Esophagus muscularis mucosa (tissue), 4 donors: ENCODE measurements around the gene NKAIN2. TPM values are rescaled to one million over a fixed set of nuclear protein-coding genes. Genes with fewer than 3 reads are reported as not detected.

Source experiments
- DNase-seq: peaks from one replicate; pipeline ENCODE4 v3.0.0-alpha.2; 2017; ENCODE audit errors: extremely low spot score
- H3K27ac ChIP-seq, 4 donors: fragments of 200-600 bp; sonication (generic); replicated peaks in 1 of 4; 1 replicate in 3 of 4; 2 replicates in 1 of 4; pipeline ENCODE4 v1.5.1; 2016 to 2019; ENCODE audit warnings: mild to moderate bottlenecking in 1 of 4
- H3K27me3 ChIP-seq, 4 donors: fragments of 200-600 bp; sonication (generic); one replicate each; pipeline versions ENCODE4 v1.5.1 to v1.6.0; 2016 to 2019
- H3K36me3 ChIP-seq, 4 donors: fragments of 200-600 bp; sonication (generic); one replicate each; pipeline ENCODE4 v1.5.1; 2016 to 2019
- H3K4me1 ChIP-seq, 4 donors: fragments of 200-600 bp; sonication (generic); one replicate each; pipeline ENCODE4 v1.5.1; 2016 to 2019
- H3K4me3 ChIP-seq, 4 donors: fragments of 200-600 bp; sonication (generic); 1 replicate in 2 of 4; 2 replicates in 2 of 4; pipeline ENCODE4 v1.5.1; 2016 to 2019; ENCODE audit warnings: mild to moderate bottlenecking in 4 of 4, moderate library complexity in 1 of 4
- H3K9me3 ChIP-seq, 4 donors: fragments of 200-600 bp; sonication (generic); 1 replicate in 3 of 4; 2 replicates in 1 of 4; pipeline ENCODE4 v1.5.1; 2016 to 2019
- EP300 ChIP-seq: sonication (generic); formaldehyde crosslinking; IDR thresholded peaks from one replicate; pipeline ENCODE4 v1.6.1; 2017; ENCODE audit warnings: antibody characterized with exemption
- POLR2A ChIP-seq: fragments of 450-650 bp; IDR thresholded peaks from one replicate; pipeline ENCODE4 v1.6.1; 2017; ENCODE audit warnings: antibody characterized with exemption, moderate library complexity, mild to moderate bottlenecking, low read depth
- POLR2AphosphoS5 ChIP-seq, 2 donors: sonication (generic); formaldehyde crosslinking; IDR thresholded peaks; one replicate each; pipeline ENCODE4 v1.6.1; 2017; ENCODE audit warnings: antibody characterized with exemption in 2 of 2
- WGBS: methylation state at CpG from one replicate; pipeline ENCODE4 v1.1.5; 2018; 5-methylcytosine and 5-hydroxymethylcytosine counted together
- intact Hi-C: fragments of 100-400 bp; cut with DNase I; formaldehyde crosslinking; loops from one replicate; pipeline ENCODE4 v1.15.1; 2023
- total RNA-seq, 4 donors: library from RNA; depleted of rRNA; stranded (reverse); fragments of >200 nt; gene quantifications; one replicate each; pipeline versions ENCODE4 v1.1.0 to v1.2.1, GENCODE V29; 2016
- TF ChIP-seq, protein P1 (sequence below), 3 experiments: fragments of 200-600 bp in 2 of 3; fragments of 450-650 bp in 1 of 3; sonication (generic) in 2 of 3; IDR thresholded peaks; one replicate each; pipeline ENCODE4 v1.5.1; 2017 to 2019; ENCODE audit warnings: antibody characterized with exemption in 3 of 3, mild to moderate bottlenecking in 2 of 3, moderate library complexity in 1 of 3

NKAIN2 gene
- total RNA-seq, 4 donors from 2014 or later: 0.11 to 0.66 (median 0.13) TPM; not detected in 1

DNA sequence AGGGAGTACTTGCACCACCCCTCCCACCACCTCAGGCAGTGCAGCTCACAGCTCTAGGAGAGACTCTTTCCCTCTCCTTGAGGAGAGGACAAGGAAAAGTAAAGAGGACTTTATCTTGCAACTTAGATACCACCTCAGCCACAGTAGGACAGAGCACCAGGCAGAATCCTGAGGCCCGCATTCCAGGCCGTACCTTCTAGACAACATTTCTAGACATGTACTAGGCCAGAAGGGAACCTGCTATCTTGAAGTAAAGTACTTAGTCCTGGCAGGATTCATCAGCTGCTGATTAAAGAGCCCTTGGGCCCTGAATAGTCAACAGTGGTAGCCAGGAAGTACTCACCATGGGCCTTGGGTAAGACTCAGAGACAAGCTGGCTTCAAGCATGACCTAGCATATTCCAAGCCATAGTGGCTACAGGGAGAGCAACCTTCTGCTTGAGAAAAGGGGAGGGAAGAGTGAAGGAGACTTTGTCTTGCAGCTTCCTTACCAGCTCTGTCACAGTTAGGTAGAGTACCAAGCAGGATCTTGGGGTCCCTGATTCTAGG is 774.1 kb downstream of the NKAIN2 start:
- TF ChIP-seq, protein P1, sequence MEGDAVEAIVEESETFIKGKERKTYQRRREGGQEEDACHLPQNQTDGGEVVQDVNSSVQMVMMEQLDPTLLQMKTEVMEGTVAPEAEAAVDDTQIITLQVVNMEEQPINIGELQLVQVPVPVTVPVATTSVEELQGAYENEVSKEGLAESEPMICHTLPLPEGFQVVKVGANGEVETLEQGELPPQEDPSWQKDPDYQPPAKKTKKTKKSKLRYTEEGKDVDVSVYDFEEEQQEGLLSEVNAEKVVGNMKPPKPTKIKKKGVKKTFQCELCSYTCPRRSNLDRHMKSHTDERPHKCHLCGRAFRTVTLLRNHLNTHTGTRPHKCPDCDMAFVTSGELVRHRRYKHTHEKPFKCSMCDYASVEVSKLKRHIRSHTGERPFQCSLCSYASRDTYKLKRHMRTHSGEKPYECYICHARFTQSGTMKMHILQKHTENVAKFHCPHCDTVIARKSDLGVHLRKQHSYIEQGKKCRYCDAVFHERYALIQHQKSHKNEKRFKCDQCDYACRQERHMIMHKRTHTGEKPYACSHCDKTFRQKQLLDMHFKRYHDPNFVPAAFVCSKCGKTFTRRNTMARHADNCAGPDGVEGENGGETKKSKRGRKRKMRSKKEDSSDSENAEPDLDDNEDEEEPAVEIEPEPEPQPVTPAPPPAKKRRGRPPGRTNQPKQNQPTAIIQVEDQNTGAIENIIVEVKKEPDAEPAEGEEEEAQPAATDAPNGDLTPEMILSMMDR (IDR thresholded peaks at IDR 0.05): no peak
- TF ChIP-seq POLR2A (no peak), POLR2AphosphoS5 (IDR thresholded peaks at IDR 0.05) (no peak), EP300 (no peak)
- no peaks in the 10 kb centered on the region for H3K4me1 ChIP-seq
- H3K36me3 ChIP-seq: no peaks in the 10 kb centered on the region
- no peak overlapping the region for H3K27ac ChIP-seq
- whole genome bisulfite sequencing: 80% methylated on average over 2 of the region's 2 CpGs
- H3K9me3 ChIP-seq: no peaks in the 10 kb centered on the region
- no peak overlapping the region for H3K4me3 ChIP-seq
- no peak for DNase-seq
- intact Hi-C loops: no loop called here
- no peaks in the 10 kb centered on the region for H3K27me3 ChIP-seq

GRCh38 chr6:124590001-124590400 is 786.3 kb downstream of the NKAIN2 start:
- no peak for DNase-seq
- Histone ChIP-seq H3K4me3 (no peak overlapping the region), H3K4me1 (no peaks in the 10 kb centered on the region), H3K27me3 (no peaks in the 10 kb centered on the region), H3K9me3 (no peaks in the 10 kb centered on the region), H3K36me3 (no peaks in the 10 kb centered on the region), H3K27ac (no peak overlapping the region)
- TF ChIP-seq, protein P1 (IDR thresholded peaks at IDR 0.05): no peak
- no peak for TF ChIP-seq POLR2A
- WGBS: 45% methylated on average over 2 of the region's 2 CpGs
- intact Hi-C loops: no loop called here

DNA sequence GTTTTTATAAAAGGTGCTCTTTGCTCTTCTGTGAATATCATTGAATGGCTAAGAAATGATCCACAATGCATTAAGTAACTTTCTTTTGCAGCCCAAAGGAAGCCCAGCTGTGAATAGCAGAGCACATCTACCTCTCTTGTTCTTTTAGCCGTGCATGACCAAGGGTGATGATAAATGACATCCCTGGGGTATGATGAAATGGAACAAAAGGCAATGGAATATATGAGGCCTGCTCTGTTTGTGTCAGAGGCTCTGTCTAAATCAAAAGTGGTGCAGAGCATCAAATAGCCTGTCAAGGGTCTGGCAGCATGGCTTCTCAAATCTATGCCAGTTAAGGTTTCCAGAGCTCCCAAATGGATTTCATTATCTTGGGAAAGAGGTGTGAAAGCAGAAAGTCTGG is 796.0 kb downstream of the NKAIN2 start:
- Histone ChIP-seq H3K4me1 (no peaks in the 10 kb centered on the region), H3K9me3 (no peaks in the 10 kb centered on the region), H3K4me3 (no peak overlapping the region), H3K27ac (no peak overlapping the region), H3K27me3 (no peaks in the 10 kb centered on the region), H3K36me3 (no peaks in the 10 kb centered on the region)
- TF ChIP-seq POLR2A (no peak), POLR2AphosphoS5 (IDR thresholded peaks at IDR 0.05) (no peak)
- DNase-seq: no peak
- WGBS: 85% methylated on average over 1 of the region's 1 CpG
- intact Hi-C loops: no loop called here

- Histone ChIP-seq H3K9me3 (peaks cover 0 to 4% (median 0%) of the 10 kb centered on the region in 4 donors), H3K4me1 (no peaks in the 10 kb centered on the region), H3K27me3 (no peaks in the 10 kb centered on the region), H3K4me3 (no peak overlapping the region), H3K27ac (no peak overlapping the region), H3K36me3 (no peaks in the 10 kb centered on the region)
- no peak for DNase-seq
- 56% methylated on average over 3 of the region's 3 CpGs for WGBS
- TF ChIP-seq POLR2AphosphoS5 (IDR thresholded peaks at IDR 0.05) (no peak), EP300 (no peak), POLR2A (no peak)
- TF ChIP-seq, protein P1 (IDR thresholded peaks at IDR 0.05): no peak
- intact Hi-C loops: no loop called here
Observed at GRCh38 chr6:124604719-124605118, 801.1 kb downstream of the NKAIN2 start.

DNA sequence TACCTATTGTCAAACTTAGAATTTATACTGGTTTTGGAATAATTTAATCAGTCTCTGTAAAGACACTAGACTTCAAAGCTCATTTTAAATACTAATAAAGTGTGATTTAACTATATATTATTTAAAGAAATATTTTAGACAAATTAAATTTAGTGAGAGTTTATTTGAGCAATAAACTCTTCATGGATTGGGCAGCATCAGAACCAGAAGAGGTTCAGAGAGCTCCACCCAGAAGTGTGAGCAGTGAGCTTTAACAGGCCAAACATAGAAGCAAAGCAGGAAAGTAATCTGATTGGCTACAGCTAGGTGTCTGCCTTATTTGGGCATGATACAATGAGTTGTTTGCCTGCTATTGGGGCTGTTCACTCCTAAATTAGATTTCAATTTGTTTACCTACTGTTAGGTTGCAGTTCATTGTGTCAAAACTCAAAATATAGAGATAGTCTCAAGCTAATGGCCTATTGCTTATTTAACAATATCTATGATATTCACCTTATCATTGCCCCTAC is 803.5 kb downstream of the NKAIN2 start:
- Histone ChIP-seq H3K9me3 (peaks cover 0 to 4% (median 0%) of the 10 kb centered on the region in 4 donors), H3K36me3 (no peaks in the 10 kb centered on the region), H3K27me3 (no peaks in the 10 kb centered on the region), H3K4me3 (no peak overlapping the region), H3K27ac (no peak overlapping the region), H3K4me1 (no peaks in the 10 kb centered on the region)
- DNase-seq: no peak
- TF ChIP-seq POLR2AphosphoS5 (IDR thresholded peaks at IDR 0.05) (no peak), POLR2A (no peak), EP300 (no peak)
- TF ChIP-seq, protein P1 (IDR thresholded peaks at IDR 0.05): no peak
- intact Hi-C loops: no loop called here
